IPS DF 6.9 (cell line): ENCODE results near the gene SCO1.

Source experiments
- DNase-seq: peaks from one replicate; pipeline ENCODE4 v3.0.0-alpha.2; 2013; ENCODE audit warnings: low read depth, low spot score
- H3K27ac ChIP-seq: one replicate; pipeline ENCODE4 v1.5.1; 2013; ENCODE audit warnings: low read length, control low read depth
- H3K27me3 ChIP-seq: 2 replicates; pipeline ENCODE4 v1.6.1; 2013; ENCODE audit warnings: mild to moderate bottlenecking, low read length; ENCODE audit not compliant: control insufficient read depth, insufficient read depth
- H3K36me3 ChIP-seq: 2 replicates; pipeline ENCODE4 v1.6.1; 2013; ENCODE audit warnings: low read length; ENCODE audit not compliant: control insufficient read depth, insufficient read depth
- H3K4me1 ChIP-seq: 2 replicates; pipeline ENCODE4 v1.6.1; 2013; ENCODE audit warnings: low read length; ENCODE audit not compliant: control insufficient read depth, insufficient read depth
- H3K4me3 ChIP-seq: 2 replicates; pipeline ENCODE4 v1.5.1; 2013; ENCODE audit warnings: mild to moderate bottlenecking, low read length
- H3K9me3 ChIP-seq: 2 replicates; pipeline ENCODE4 v1.6.1; 2013; ENCODE audit warnings: low read length, inconsistent platforms; ENCODE audit not compliant: control insufficient read depth, insufficient read depth
- WGBS: extraction: QIAGEN DNeasy Blood & Tissue Kit; methylation state at CpG from one replicate; pipeline ENCODE4 v1.1.7; 2013; ENCODE audit warnings: mixed read lengths, missing lambda C conversion rate; ENCODE audit not compliant: insufficient read length, insufficient coverage; 5-methylcytosine and 5-hydroxymethylcytosine counted together

The SCO1 gene

DNA sequence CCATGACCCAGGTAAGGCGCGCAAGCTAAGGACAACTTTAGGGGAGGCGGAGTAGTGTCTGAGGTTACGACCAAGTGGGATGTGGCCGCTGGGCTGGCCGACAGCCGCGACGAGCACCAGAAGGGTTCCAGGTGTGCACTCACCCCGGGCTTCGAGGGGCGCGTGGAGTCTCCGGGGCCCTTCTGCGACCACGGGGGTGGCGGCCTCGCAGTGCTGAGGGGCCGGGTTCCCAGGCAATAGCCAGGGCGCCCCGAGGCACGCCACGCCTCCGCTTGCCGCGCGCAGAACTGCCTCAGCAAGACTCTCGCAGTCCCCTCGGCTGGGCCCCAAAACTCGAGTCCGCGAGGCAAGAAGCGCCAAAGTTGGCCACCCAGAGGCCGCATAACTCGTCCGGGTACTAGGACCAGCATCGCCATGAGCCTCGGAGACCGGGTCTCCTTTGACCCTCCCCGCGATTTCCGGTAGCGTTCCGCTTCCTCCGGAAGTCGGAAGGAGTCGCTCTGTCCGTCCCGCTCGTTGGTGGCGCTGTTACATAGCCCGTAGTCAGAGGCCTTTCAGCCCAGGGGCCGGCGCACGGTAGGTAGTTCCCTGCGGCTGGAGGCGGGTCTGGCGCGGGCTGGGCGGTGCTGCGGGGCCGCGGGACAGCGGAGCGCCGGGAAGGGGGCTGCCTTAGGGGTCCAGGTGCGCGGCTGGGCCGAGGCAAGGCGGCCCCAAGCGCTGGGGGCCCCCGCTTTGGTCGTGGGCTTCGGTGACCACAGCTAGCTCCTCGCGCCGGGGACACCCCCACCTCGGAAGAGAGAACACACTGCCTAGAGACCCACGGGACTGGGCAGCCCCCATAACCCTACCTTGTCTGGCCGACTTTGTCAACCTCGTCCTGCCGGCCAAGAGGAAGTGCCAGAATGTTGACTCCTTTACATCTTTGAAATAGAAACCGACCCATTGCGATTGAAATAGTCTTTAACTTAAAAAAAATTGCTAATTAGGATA is at the start of gene SCO1, which contains the start of gene ADPRM:
TSS of gene SCO1 (minus strand) at position 442 of the 990 bp plus-strand sequence. CDS start at position 416, 26 bp downstream.
TSS of gene ADPRM (plus strand) at position 503 of the 990 bp plus-strand sequence. CDS start 7,333 bp downstream, outside the sequence.
- Histone ChIP-seq H3K36me3 (peaks cover 5% of the 10 kb centered on the region; the same call in 1 of the 2 replicates), H3K9me3 (no peaks in the 10 kb centered on the region), H3K27ac (no peak within 1 kb of the TSS), H3K4me1 (no peaks in the 10 kb centered on the region; the same call in 1 of the 2 replicates), H3K4me3 (peak within 1 kb of the TSS; percentile 84), H3K27me3 (no peaks in the 10 kb centered on the region)
- peak; percentile 87 for DNase-seq
- WGBS, result no CpG with 5 or more reads among the region's 84 CpGs

DNA sequence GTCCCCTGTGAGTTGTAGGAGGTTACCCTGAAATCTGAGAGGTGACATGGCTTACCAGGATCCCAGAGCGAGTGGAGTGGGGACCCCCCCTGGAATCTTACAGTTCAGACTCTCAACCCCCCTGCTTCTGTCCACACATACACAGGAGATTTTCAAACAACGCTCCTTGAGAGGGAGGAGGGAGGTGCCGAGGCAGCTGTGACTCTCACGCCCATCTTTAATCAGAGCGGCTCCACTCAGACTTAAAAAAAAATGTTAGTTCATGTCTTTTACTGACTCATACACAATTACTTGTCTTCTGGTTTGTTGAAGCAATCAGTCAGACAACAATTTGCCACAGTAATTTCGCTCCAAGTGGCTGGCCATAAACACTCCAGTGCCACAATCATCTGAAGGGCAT is 47.9 kb upstream of the SCO1 start:
- no CpG with 5 or more reads among the region's 6 CpGs for WGBS
- Histone ChIP-seq H3K9me3 (no peaks in the 10 kb centered on the region), H3K27me3 (no peaks in the 10 kb centered on the region), H3K4me1 (no peaks in the 10 kb centered on the region), H3K36me3 (no peaks in the 10 kb centered on the region), H3K4me3 (no peak overlapping the region), H3K27ac (no peak overlapping the region)
- DNase-seq, result no peak

DNA sequence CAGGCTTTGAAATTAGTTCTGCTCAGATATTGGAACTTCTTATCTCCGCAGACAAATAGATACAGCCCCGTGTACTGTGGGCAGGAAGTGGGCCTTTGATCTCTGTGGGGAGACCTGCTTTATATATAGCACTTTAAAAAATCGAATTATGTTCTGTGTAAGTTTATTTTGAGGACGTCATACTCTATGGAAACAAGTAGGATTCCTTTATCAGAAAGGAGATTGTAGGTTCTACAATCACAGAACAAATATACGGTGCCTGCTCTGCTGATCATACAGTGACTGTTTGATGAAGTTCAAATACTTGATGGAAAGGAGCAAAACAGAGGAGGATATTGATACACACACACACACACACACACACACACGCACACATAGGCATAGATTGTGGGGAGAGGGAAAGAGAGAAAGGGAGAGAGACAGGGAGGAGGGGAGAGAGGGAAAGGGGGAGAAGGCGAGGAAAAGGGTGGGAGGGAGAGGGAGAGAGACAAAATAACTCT is 47.2 kb upstream of the SCO1 start:
- no peak for DNase-seq
- no peaks in the 10 kb centered on the region for H3K4me1 ChIP-seq
- H3K27me3 ChIP-seq, result no peaks in the 10 kb centered on the region
- H3K36me3 ChIP-seq, result no peaks in the 10 kb centered on the region
- H3K4me3 ChIP-seq, result no peak overlapping the region
- H3K9me3 ChIP-seq, result no peaks in the 10 kb centered on the region
- no peak overlapping the region for H3K27ac ChIP-seq
- no CpG with 5 or more reads among the region's 7 CpGs for WGBS

DNA sequence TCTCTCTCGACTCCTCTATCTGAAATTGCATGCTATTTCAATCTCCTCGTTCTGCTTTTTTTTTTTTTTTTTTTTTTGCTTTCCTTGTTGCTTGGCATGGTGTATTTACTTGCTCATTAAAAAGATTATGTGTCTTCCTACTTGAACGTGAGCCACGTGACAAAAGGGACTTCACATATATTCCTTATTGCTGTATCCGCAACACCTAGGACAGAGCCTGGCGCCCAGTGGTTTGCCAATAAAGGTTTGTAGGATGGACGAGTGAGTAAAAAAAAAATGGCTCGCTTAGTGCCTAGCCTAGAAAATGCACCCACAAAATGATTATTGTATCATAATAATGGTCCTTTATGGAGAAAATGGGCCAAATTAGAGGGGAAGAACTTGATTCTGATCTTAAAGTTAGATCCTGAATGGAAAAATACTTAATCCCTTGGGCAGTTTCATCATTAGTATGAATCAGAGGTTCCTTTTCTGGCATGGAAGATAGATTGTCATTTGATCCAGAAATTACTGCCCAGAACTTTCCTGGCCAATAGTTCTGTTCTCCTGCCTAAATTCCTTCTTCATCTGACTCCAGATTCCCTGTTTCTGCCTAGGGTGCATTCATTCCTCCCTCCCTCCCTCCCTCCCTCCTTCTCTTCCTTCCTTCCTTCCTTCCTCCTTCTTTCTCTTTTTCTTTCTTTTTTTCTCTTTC is 46.1 kb upstream of the SCO1 start:
- no peak overlapping the region for H3K4me3 ChIP-seq
- H3K9me3 ChIP-seq, result no peaks in the 10 kb centered on the region
- no peaks in the 10 kb centered on the region for H3K36me3 ChIP-seq
- DNase-seq, result no peak
- no CpG with 5 or more reads among the region's 8 CpGs for WGBS
- H3K27ac ChIP-seq, result no peak overlapping the region
- no peaks in the 10 kb centered on the region for H3K27me3 ChIP-seq
- no peaks in the 10 kb centered on the region; the same call in 1 of the 2 replicates for H3K4me1 ChIP-seq

DNA sequence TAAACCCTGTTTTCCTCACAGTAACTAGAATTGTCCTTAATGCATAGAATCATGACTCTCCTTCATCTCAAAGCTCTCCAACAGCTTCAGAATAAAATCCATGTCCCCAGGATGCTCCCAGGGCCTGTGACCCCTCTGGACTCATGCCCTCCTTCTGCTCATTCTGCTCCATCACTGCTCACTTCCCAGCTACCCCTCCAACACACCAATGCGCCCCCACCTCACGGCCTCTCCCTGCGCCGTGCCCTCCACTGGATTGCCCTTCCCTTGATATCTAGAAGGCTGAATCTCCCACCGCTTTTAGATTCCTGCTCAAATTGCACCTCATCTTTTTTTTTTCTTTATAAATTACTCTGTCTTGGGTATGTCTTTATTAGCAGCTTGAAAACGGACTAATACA is 45.1 kb upstream of the SCO1 start:
- Histone ChIP-seq H3K27ac (no peak overlapping the region), H3K36me3 (no peaks in the 10 kb centered on the region), H3K9me3 (no peaks in the 10 kb centered on the region), H3K4me3 (no peak overlapping the region), H3K27me3 (no peaks in the 10 kb centered on the region), H3K4me1 (no peaks in the 10 kb centered on the region; the same call in 1 of the 2 replicates)
- no peak for DNase-seq
- no CpG with 5 or more reads among the region's 6 CpGs for WGBS

GRCh38 chr17:10741416-10742135 is 44.2 kb upstream of the SCO1 start:
- DNase-seq, result no peak
- no CpG with 5 or more reads among the region's 10 CpGs for WGBS

DNA sequence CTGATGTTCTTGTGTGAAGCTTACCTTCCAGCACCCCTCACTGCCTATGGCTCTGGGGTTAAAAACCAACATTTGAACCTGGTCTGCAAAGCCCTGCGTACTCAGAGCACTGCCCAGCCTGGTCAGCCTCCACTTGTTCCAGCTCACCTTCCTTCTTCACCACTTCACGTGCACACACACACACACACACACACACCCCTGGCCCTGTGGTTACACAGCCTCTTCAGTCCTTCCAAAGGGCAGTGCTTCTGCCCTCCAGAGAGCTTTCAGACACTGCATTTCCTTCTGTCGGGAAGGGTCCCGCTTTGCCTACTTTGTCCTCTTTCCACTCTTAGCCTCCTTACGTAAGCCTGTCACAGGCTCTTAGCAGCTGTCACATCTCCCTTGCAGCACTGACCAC is 42.1 kb upstream of the SCO1 start:
- no peaks in the 10 kb centered on the region for H3K9me3 ChIP-seq
- no CpG with 5 or more reads among the region's 5 CpGs for WGBS
- no peak overlapping the region for H3K27ac ChIP-seq
- H3K27me3 ChIP-seq, result no peaks in the 10 kb centered on the region
- H3K4me1 ChIP-seq, result no peaks in the 10 kb centered on the region; the same call in 1 of the 2 replicates
- DNase-seq, result no peak
- H3K4me3 ChIP-seq, result no peak overlapping the region
- no peaks in the 10 kb centered on the region for H3K36me3 ChIP-seq

More at GRCh38 chr17:10741416-10742135, 44.2 kb upstream of the SCO1 start:
- Histone ChIP-seq H3K4me1 (no peaks in the 10 kb centered on the region; the same call in 1 of the 2 replicates), H3K27me3 (no peaks in the 10 kb centered on the region), H3K27ac (no peak overlapping the region), H3K36me3 (no peaks in the 10 kb centered on the region), H3K9me3 (no peaks in the 10 kb centered on the region), H3K4me3 (no peak overlapping the region)

GRCh38 chr17:10738521-10739258 is 41.4 kb upstream of the SCO1 start:
- no peak for DNase-seq

DNA sequence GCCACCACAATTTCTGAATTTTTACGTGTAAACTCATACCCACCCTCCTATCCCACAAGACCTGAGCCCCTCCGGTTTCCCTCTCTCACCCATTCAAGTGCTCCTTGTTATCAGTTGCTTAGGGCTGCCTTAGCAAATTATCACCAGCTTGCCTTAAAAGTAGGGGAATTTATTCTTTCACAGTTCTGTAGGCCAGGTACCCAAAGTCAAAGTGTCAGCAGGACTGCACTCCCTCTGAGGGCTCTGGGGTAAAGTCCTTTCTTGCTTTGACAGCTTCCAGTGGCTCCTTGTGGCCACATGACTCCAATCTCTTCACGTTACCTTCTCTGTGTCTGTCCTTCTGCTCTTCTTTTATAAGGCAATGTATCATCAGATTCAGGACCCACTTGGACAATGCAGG is 40.4 kb upstream of the SCO1 start:
- Histone ChIP-seq H3K4me3 (no peak overlapping the region), H3K27ac (no peak overlapping the region), H3K27me3 (no peaks in the 10 kb centered on the region), H3K4me1 (no peaks in the 10 kb centered on the region; the same call in 1 of the 2 replicates), H3K9me3 (no peaks in the 10 kb centered on the region), H3K36me3 (no peaks in the 10 kb centered on the region)
- no peak for DNase-seq
- no CpG with 5 or more reads among the region's 3 CpGs for WGBS

More at GRCh38 chr17:10738521-10739258, 41.4 kb upstream of the SCO1 start:
- no peaks in the 10 kb centered on the region for H3K27me3 ChIP-seq
- no peaks in the 10 kb centered on the region for H3K36me3 ChIP-seq
- H3K4me1 ChIP-seq, result no peaks in the 10 kb centered on the region; the same call in 1 of the 2 replicates
- H3K9me3 ChIP-seq, result no peaks in the 10 kb centered on the region
- no peak overlapping the region for H3K4me3 ChIP-seq
- no CpG with 5 or more reads among the region's 5 CpGs for WGBS
- H3K27ac ChIP-seq, result no peak overlapping the region
